SHP77 (cell line): Measurements from ENCODE around the gene TUBA1B.
"Not testable (repeated sequence)": the region's sequence is repeated elsewhere in the genome, so short reads cannot be mapped to it uniquely, and the experiment has no call there.

ENCODE experiments used
- DNase-seq, 2 experiments: peaks; one replicate each; lab custom pipeline; 2025; lab: John Stamatoyannopoulos, UW

Gene TUBA1B

DNA sequence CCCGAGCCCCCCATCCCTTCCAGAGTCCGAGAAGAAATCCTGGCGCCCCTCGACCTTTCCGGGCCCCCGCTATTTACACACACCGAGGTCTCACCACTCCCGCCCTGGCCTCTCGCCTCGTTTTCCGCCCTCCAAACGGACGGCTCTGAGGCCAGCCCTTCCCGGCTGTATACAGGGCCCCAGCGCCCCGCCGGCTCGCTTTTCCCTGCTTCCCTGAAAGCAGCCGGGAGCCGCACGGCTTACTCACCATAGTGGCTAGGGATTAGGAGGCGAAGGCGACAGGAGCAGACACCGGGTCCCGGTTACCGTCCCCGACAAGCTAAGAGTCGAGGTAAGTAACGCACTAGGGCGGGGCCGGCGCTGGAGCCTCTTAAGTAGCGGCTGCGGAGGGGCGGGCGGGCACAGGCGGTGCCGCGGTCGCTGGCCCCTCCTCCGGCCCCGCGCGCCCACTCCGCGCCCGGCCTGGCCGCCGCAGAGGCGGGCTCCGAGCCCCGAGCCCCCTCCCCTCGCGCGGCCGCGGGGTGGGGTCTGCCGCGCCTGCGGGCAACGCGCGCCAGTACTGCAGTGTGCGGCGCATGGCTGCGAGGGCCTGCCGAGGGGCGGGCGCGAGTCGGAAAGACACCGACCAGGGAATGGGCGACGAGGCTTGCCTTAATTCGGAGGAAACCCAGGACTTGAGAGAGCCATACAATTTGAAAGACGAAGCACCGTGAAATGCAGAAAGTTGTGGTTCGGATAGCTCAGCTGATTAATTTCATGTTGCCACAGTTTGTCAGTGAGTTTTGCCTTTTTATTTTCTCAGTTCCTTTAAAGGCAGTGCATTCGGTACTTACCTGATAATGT, at the start of gene TUBA1B:
TUBA1B (minus strand) TSS at position 345 of the 843 bp plus-strand sequence; CDS start at position 250, 95 bp downstream.
- peak; percentile 84 to 86 for DNase-seq

DNA sequence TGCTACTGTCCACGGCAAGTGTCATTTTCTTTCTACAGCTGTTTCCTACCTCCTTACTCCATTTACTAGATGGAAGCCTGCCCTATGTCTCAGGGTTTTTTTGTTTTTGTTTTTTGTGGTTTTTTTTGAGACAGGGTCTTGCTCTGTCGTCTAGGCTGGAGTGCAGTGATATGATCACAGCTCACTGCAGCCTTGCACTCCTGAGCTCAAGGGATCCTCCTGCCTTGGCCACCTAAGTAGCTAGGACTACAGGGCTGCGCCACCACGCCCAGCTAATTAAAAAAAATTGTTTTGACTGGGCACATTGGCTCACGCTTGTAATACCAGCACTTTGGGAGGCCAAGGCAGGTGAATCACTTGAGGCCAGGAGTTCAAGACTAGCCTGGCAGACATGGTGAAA, 43.0 kb upstream of the TUBA1B start:
- no peak for DNase-seq

DNA sequence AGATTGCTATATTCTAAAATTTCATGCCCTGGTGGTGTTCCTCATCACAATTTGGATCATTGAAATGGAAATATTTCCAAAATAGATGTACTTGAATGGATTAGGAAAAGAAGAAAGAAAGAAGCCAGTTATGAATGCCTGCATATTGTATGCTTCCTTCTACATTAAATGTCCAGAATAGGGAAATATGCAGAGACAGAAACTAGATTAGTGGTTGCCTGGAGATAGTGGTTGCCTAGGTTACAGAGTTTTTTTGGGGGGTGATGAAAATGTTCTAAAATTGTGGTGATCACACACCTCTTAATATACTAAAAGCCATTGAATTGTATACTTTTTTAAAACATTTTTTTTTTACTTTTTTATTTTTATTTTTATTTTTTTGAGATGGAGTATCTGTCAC, 39.7 kb upstream of the TUBA1B start:
- no peak for DNase-seq

DNA sequence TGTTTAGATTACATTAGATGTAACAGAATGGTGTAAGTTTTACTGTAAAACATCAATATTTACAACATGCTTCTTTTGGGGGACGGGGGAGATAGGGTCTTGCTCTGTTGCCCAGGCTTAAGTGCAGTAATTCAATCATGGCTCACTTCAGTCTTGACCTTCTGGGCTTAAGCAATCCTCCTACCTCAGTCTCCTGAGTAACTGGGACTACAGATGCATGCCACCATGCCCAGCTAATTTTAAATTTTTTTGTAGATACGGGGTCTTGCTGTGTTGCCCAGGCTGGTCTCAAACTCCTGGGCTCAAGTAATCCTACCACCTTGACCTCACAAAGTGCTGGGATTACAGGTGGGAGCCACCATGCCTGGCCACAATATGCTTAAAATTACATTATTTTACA, 33.9 kb upstream of the TUBA1B start:
- no peak for DNase-seq

DNA sequence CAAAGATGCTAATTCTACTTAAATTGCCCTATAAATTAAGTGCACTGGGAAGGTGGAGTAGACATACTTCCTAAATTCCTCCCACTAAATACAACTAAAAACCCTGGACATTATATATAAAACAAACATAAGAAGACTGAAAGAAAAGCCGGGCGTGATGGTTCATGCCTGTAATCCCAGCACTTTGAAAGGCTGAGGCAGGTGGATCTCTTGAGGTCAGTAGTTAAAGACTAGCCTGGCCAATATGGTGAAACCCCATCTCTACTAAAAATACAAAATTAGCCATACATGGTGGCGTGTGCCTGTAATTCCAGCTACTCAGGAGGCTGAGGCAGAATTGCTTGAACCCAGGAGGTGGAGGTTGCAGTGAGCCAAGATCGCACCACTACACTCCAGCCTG, 30.7 kb upstream of the TUBA1B start:
- DNase-seq: not testable (repeated sequence)

DNA sequence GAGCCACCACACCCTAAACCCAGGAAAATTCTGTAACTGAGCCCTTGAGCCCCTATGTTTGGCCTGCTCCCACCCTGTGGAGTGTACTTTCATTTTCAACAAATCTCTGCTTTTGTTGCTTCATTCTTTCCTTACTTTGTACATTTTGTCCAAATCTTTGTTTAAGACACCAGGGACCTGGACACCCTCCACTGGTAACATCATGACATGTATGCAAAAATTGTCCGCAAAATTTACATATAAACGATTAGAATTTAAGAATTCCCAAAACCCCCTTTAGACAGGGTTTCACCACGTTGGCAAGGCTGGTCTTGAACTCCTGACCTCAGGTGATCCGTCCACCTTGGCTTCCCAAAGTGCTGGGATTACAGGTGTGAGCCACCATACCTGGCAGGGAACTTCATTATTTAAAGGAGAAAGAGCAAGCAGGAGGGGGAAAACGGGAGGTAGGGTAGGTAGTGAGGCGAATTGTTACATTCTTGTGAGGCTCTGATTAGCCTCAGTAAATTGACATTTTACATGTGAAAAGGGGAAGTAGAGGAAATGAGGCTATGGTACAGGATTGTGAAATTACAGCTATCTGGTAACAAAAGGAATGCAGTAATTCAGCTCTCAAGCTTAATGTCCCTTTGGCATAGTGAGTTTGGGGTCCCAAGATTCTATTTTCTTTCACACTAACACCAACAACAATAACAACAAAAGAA, 30.0 kb upstream of the TUBA1B start:
- no peak for DNase-seq

DNA sequence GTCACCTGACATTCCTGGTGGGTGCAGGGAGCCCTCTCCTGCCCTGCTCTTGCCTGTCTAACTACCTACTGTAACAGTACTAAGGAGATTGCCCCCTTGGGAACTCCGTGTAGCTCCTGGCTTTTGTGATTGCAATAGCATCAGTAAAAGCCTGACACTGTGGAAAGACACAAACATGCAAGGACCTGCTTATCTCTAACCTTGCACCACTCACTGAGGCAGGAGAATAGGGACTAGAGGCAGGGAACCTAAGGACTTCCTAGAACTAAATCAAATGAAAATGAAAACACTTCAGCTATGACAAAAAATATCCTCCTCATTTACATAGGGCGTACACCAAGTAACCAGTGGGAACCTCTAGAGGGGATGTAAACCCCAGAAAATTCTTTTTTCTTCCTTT, 29.2 kb upstream of the TUBA1B start:
- no peak for DNase-seq

DNA sequence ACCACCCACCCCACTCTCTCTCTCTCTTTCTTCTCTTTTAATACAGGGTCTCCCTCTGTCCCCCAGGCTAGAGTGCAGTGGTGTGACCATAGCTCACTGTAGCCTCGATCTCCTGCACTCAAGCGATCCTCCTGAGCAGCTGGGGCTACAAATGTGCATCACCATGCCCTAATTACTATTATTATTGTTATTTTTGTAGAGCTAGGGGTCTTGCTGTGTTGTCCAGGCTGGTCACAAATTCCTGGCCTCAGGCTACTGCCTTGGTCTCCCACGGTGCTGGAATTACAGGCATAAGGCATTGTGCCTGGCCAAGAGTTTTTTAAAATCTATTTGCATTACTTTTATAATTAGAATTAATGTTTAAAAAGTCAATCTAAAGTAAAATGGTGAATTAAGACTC, 23.0 kb upstream of the TUBA1B start:
- no peak for DNase-seq

DNA sequence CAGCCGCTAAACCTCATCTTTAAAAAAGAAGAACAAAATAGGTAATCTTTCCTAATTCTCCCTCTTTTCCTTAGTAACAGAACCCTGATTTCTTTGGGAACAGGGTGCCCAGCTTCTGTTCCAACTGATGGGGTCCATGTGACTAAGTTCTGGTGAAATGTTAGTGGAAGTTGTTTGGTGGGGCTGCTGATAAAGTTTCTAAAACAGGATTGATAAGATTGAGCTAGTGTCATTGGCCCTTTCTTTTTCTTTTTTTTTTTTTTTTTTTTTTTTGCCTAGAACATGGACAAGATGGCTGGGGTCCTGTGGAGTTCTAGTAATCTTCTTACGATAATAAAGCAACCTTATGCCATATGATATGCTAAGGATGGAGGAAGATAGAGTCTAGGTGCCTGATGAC, 16.2 kb upstream of the TUBA1B start:
- DNase-seq: no peak

DNA sequence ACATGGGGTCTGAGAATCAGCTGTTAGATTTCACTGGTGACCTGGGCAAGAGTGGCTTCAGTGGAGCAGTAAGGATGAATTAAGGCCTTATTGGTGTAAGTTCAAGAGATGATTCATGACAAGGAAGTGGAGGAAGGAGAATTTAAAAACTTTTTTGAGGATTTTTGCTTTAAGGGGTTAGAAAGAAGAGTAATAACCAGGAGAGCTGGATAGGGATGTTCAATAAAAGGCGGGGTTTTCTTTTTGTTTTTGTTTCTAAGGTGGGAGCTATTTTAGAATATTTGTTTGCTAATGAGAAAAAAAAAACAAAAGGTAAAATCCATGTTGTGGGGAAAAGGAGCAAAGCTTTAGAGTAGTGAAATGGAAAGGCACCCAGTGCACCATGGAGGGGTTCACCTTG, 15.2 kb upstream of the TUBA1B start:
- DNase-seq: no peak

DNA sequence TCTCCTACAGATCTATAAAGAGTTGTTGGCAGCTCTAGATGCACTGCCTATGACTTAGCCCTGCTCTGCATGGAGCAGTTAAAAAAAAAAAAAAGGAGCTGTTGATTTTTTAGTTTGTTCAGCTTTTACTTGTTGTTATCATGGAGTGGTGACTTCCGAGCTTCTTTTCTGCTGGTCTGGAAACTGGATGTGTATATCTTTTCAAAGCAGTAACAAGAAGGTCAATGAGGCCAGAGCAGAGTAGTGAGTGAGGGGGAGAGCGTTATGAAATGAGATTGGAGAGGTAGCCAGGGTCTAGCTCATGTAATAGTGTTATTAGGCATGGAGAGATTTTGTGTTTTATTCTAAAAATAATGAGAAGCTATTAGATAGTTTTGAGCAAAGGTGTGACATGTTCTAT, 13.2 kb upstream of the TUBA1B start:
- DNase-seq: no peak

DNA sequence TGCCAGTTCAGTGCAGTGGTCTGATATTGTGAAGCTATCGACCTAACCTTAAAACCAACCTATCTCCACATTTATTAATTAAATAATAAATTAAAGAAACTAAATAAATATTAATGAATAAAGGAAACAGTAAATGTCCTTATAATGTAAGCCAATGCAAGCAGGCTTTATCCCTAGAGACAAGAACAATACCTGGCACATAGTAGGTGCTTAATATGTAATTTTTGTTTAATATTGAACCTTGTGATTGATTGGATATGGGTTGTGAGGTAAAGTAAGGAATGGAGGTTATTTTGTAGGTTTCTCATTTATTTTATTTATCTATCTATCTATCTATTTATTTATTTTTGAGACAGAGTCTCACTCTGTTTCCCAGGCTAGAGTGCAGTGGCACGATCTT, 7.8 kb upstream of the TUBA1B start:
- no peak for DNase-seq

DNA sequence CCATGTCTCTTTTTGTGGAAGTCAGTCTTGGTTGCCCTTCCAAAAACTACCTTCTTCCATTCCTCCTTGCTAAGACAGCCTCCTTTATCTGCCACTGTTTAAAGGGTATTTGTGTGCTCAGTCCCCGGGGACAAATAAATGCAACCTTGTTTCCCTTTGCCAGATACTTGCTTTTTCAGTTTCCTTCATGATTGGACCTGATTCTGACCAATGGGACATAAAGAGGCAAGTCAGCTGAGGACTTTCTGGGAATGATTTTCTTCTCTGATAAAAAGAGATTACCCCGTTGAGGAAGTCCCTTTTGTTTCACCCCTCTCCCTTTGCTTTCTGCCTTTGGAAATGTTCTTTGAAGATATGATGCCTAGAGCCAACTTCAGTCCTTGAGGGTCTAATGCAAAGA, 7.4 kb upstream of the TUBA1B start:
- DNase-seq: no peak

DNA sequence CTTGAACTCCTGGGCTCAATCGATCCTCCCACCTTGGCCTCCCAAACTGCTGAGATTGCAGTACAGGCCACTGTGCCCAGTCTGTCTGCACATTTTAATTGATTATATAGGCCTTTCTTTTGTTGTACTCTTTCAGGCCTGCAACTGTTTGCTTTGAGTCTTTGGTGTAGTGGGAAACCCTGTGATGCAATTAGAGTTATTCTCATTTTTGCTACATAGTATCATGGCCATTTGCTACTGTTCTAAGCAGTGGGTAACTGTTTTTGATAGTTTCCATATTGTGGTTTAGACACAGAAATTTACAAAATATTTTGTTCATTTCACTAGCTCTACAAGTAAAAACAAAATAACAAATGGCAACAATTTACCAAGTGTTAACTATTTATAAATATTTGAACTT, 6.3 kb upstream of the TUBA1B start:
- DNase-seq: no peak

DNA sequence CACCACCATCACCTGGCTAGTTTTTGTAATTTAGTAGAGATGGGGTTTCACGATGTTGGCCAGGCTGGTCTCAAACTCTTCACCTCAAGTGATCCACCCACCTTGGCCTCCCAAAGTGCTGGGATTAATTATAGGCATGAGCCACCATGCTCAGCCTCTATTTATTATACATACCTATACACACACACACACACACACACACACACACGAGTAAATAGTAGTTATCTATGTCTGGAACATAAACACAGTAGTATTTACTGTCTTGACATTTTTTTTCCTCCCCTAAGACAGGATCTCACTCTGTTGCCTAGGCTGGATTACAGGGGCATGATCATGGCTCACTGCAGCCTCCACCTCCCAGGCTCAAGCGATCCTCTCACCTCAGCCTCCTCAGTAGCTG, 5.8 kb upstream of the TUBA1B start:
- DNase-seq: not testable (repeated sequence)

DNA sequence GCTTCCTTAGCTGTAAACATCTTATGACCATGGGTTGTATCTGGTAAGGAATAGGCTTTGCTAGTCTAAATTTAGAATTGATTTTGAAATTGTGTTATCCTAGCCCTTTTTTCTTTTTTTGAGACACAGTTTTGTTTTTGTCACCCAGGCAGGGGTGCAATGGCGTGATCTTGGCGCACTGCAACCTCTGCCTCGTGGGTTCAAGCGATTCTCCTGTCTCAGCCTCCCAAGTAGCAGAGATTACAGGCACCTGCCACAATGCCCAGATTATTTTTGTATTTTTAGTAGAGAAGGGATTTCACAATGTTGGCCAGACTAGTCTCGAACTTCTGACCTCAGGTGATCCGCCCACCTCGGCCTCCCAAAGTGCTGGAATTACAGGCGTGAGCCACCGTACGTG, 2.4 kb upstream of the TUBA1B start:
- no peak for DNase-seq

DNA sequence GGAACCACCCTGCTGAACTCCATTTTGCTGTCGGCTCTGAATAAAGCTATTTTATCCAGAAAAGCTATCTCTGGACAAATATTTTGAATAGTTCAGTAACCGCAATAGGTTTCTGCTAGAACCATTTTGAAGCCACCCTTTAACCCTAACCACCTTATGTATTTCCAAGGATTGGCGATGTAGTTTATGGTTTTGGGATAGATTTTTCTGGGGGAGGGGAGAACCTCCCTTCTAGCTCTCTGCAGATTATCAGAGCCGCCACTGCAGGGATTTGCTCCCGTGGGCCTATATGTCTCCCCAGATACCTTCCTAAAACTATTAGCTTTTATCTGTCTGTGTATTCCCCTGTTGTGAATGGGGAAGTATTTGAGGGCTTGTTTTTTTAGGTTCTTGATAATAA, 1.8 kb upstream of the TUBA1B start:
- DNase-seq: no peak

DNA sequence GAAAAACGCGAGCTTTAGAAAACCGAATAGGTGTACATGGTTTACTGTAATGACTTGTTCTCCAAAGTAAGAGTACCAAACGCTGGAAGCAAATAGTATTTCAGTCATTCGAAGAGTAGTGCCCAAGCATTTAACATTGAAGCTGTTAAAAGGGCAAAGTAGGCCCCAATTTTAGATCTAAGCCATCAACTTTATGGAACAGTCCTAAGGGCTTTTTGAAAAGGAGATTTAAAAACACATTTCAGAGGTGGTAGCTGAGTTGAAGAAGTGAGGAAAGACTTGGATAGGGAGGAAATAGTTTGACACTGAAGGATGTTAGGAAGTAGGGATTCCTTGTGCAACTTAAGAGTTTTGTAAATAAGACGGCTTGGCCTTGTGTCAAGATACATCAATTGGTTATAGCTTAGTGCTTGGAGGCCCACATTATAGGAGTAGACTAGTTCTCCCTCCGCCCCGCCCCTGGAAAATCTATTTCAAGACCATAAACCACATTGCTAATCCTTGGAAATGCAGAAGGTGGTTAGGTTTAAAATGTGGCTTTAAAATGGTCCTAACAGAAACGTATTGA, 783 bp upstream of the TUBA1B start:
- DNase-seq: no peak

DNA sequence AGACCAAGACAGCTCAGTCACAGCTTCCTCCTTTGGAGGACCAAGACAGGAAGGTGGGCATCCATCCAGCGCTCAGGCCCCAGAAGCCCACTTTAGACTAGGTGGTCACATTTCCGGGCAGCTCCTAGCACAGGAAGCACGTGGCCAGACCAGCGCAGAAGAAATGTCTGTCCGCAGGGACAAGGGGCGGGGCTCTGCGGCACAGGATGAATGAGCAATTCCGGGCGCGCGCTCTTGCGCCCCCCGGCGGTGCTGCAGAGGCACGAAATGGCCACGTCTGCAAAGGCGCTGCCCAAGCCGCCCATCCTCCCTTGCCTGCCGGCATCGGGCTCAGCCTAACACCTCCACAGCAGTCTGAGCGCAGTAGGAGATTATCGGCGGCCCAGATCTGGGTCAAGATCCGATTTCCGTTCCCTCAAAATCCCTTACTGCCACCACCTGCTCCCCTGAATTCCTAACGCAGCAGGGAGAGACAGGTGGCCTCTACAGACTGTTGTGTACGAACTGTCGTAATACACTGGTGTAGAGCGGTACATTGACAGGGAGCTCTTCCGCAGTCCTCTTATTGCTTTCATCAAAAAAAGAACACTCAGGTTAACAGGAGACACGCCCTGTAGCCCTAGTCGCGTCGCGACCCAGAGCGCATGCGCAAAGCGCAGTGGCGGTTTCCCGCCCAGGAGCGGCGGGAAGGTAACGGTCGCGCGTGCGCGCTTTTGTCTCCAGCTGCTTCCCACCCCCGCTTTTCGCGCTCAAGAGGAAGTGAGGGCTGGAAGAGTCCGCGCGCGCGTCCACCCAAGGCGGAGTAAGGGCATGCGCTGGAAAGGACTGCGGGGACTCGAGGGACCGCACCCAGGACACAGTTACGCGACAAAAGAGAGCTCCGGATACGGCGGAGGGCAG, 794 bp downstream of the TUBA1B start:
- DNase-seq: peak; percentile 83 to 90

DNA sequence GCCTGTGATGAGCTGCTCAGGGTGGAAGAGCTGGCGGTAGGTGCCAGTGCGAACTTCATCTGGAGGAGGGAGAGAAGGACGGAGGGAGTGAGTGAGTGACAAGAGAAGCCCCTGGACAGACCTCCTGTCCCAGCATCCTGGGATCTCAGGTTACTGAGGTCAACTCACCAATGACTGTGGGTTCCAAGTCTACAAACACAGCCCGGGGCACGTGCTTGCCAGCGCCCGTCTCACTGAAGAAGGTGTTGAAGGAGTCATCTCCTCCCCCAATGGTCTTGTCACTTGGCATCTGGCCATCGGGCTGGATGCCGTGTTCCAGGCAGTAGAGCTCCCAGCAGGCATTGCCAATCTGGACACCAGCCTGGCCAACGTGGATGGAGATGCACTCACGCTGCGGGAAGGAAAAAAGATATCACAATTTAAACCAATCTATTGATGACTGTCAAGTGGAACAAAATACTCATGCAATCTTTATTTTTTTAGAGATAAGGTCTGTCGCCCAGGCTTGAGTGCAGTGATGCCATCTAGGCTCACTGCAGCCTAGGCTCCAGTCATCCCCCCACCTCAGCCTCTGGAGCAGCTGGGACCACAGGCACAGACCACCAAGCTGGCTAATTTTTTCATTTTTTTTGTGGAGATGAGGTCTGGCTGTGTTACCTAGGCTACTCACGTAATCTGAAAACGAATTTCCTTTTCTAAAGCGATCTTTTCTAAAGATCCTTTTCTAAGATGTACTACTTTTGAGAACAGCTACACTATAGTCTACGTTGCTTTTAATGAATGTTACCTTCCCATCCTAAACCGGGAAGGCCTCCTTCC, 1.7 kb downstream of the TUBA1B start:
- no peak for DNase-seq

DNA sequence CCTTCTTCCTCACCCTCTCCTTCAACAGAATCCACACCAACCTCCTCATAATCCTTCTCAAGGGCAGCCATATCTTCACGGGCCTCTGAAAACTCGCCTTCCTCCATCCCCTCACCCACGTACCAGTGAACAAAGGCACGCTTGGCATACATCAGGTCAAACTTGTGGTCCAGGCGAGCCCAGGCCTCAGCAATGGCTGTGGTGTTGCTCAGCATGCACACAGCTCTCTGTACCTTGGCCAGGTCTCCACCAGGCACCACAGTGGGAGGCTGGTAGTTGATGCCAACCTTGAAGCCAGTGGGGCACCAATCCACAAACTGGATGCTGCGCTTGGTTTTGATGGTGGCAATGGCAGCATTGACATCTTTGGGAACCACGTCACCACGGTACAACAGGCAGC, 3.2 kb downstream of the TUBA1B start:
- not testable (repeated sequence) for DNase-seq
